A549 (cell line): ENCODE results near the gene C1orf141. TPM values are rescaled to one million over a fixed set of nuclear protein-coding genes. Genes with fewer than 3 reads are reported as not detected.

ENCODE experiments used
- ATAC-seq, 2 experiments: fragments of 200-7000 bp in 1 of 2; fragments of >200 bp in 1 of 2; cut with Nextera tagmentation in 1 of 2; cut with Tn5 transposase in 1 of 2; 3 replicates each; pipeline versions ENCODE4 v1.8.0 to v1.9.1; 2018 to 2020; ENCODE audit warnings: mild to moderate bottlenecking in 1 of 2, moderate library complexity in 1 of 2
- CTCF ChIA-PET: fragments of 300-600 bp; sonication (Branson Sonifier 250); formaldehyde crosslinking; extraction: SDS; loops from one replicate; lab custom pipeline; 2021; ENCODE audit warnings: antibody characterized with exemption, inconsistent platforms; lab: Yijun Ruan, JAX
- POLR2A ChIA-PET: fragments of 350-600 bp; formaldehyde crosslinking; extraction: SDS; loops from one replicate; lab custom pipeline; 2021; ENCODE audit warnings: antibody characterized with exemption, inconsistent platforms; lab: Yijun Ruan, JAX
- DNase-seq, 2 experiments: peaks; one replicate each; pipeline versions ENCODE4 v3.0.0 to v3.0.0-alpha.2; 2011 to 2016; ENCODE audit warnings: low read depth in 1 of 2, low spot score in 1 of 2
- FAIRE-seq: peaks from 2 replicates; lab custom pipeline; 2011; peaks lifted over from hg19 to GRCh38; lab: Jason Lieb, UNC
- H3K27ac ChIP-seq, 2 experiments: fragments of >200 bp; sonication (Bioruptor Twin); formaldehyde crosslinking; 3 replicates each; pipeline ENCODE4 v1.5.1; 2016 to 2017
- H3K4me1 ChIP-seq: fragments of >200 bp; sonication (Bioruptor Twin); formaldehyde crosslinking; 3 replicates; pipeline ENCODE4 v1.6.1; 2016
- H3K4me2 ChIP-seq: fragments of >200 bp; sonication (Bioruptor Twin); formaldehyde crosslinking; 3 replicates; pipeline ENCODE4 v1.6.1; 2016
- H3K4me3 ChIP-seq: fragments of >200 bp; sonication (Bioruptor Twin); formaldehyde crosslinking; 3 replicates; pipeline ENCODE4 v1.5.1; 2016
- H3K9me3 ChIP-seq: fragments of >200 bp; sonication (Bioruptor Twin); formaldehyde crosslinking; 3 replicates; pipeline ENCODE4 v1.6.1; 2016
- BCL3 ChIP-seq: fragments of >200 bp; sonication (Bioruptor Twin); formaldehyde crosslinking; IDR thresholded peaks from 3 replicates; pipeline ENCODE4 v1.6.1; 2016
- CEBPB ChIP-seq, 2 experiments: fragments of >200 bp in 1 of 2; sonication (Bioruptor Twin) in 1 of 2; formaldehyde crosslinking in 1 of 2; IDR thresholded peaks; 2 replicates each; pipeline ENCODE4 v1.6.1; 2012 to 2016
- CHD2 ChIP-seq: fragments of 150-350 bp; IDR thresholded peaks from 2 replicates; pipeline ENCODE4 v1.6.1; 2014; ENCODE audit warnings: low read length; ENCODE audit not compliant: partially characterized antibody
- EHMT2 ChIP-seq: fragments of 200-600 bp; sonication (generic); IDR thresholded peaks from 2 replicates; pipeline ENCODE4 v1.6.1; 2016; ENCODE audit warnings: antibody characterized with exemption, low read depth, mild to moderate bottlenecking, moderate library complexity
- EP300 ChIP-seq, 2 experiments: fragments of >200 bp; sonication (Bioruptor Twin); formaldehyde crosslinking; IDR thresholded peaks; 2 replicates in 1 of 2; 3 replicates in 1 of 2; pipeline ENCODE4 v1.6.1; 2016 to 2017
- FOXS1 ChIP-seq: fragments of 250-450 bp; sonication (Bioruptor Pico); IDR thresholded peaks from 2 replicates; pipeline ENCODE4 v1.5.0; 2020; ENCODE audit warnings: mild to moderate bottlenecking, moderate library complexity
- HDAC2 ChIP-seq: fragments of 200-600 bp; sonication (generic); IDR thresholded peaks from 2 replicates; pipeline ENCODE4 v1.6.1; 2016
- HOXA7 ChIP-seq: fragments of 250-450 bp; sonication (Bioruptor Pico); IDR thresholded peaks from 2 replicates; pipeline ENCODE4 v1.5.0; 2020; ENCODE audit warnings: mild to moderate bottlenecking, moderate library complexity
- HOXB5 ChIP-seq: fragments of 250-450 bp; sonication (Bioruptor Pico); IDR thresholded peaks from 2 replicates; pipeline ENCODE4 v1.5.0; 2020; ENCODE audit warnings: mild to moderate bottlenecking, moderate library complexity
- KDM1A ChIP-seq: fragments of 200-600 bp; sonication (generic); IDR thresholded peaks from 2 replicates; pipeline ENCODE4 v1.6.1; 2016; ENCODE audit warnings: low read depth, mild to moderate bottlenecking
- MAFK ChIP-seq: fragments of 450-650 bp; IDR thresholded peaks from 2 replicates; pipeline ENCODE4 v1.6.1; 2014; ENCODE audit not compliant: partially characterized antibody
- MAX ChIP-seq: IDR thresholded peaks from 2 replicates; pipeline ENCODE4 v1.6.1; 2012
- MAZ ChIP-seq: fragments of 150-350 bp; IDR thresholded peaks from 2 replicates; pipeline ENCODE4 v1.6.1; 2014; ENCODE audit warnings: antibody characterized with exemption, low read depth, low read length, borderline replicate concordance
- PHF8 ChIP-seq: fragments of 200-600 bp; sonication (generic); IDR thresholded peaks from 2 replicates; pipeline ENCODE4 v1.6.1; 2016; ENCODE audit warnings: low read depth, mild to moderate bottlenecking, antibody characterized with exemption, moderate library complexity, borderline replicate concordance
- POLR2AphosphoS2 ChIP-seq: conservative IDR thresholded peaks from 2 replicates; pipeline ENCODE4 v1.6.1; 2012; ENCODE audit warnings: low read length, improper control_type of control experiment, inconsistent platforms
- RAD21 ChIP-seq, 2 experiments: fragments of >200 bp in 1 of 2; sonication (Bioruptor Twin) in 1 of 2; formaldehyde crosslinking in 1 of 2; IDR thresholded peaks in 1 of 2; conservative IDR thresholded peaks in 1 of 2; 2 replicates in 1 of 2; 3 replicates in 1 of 2; pipeline ENCODE4 v1.6.1; 2012 to 2018; ENCODE audit warnings: inconsistent platforms in 1 of 2
- RCOR1 ChIP-seq: fragments of 150-350 bp; IDR thresholded peaks from 2 replicates; pipeline ENCODE4 v1.6.1; 2014; ENCODE audit warnings: antibody characterized with exemption, low read length, low read depth
- RFX5 ChIP-seq: fragments of 450-650 bp; IDR thresholded peaks from 2 replicates; pipeline ENCODE4 v1.7.1; 2014; ENCODE audit warnings: antibody characterized with exemption, mild to moderate bottlenecking, moderate library complexity
- SREBF2 ChIP-seq: fragments of 450-650 bp; IDR thresholded peaks from 2 replicates; pipeline ENCODE4 v1.6.1; 2014; ENCODE audit warnings: mild to moderate bottlenecking, moderate library complexity
- TFCP2L1 ChIP-seq: fragments of 250-450 bp; sonication (Bioruptor Pico); IDR thresholded peaks from 2 replicates; pipeline ENCODE4 v1.5.0; 2021; ENCODE audit warnings: mild to moderate bottlenecking
- TP53 ChIP-seq: fragments of 250-450 bp; sonication (Bioruptor Pico); IDR thresholded peaks from 2 replicates; pipeline ENCODE4 v1.5.0; 2021; ENCODE audit warnings: mild to moderate bottlenecking, moderate library complexity
- ZC3H11A ChIP-seq: fragments of 450-650 bp; IDR thresholded peaks from 2 replicates; pipeline ENCODE4 v1.6.1; 2014; ENCODE audit warnings: antibody characterized with exemption, mild to moderate bottlenecking
- ZFP36 ChIP-seq: fragments of 450-650 bp; IDR thresholded peaks from 2 replicates; pipeline ENCODE4 v1.6.1; 2014; ENCODE audit warnings: borderline replicate concordance; ENCODE audit not compliant: partially characterized antibody
- WGBS: methylation state at CpG from one replicate; pipeline ENCODE4 v1.1.6; 2017; ENCODE audit errors: missing lambda C conversion rate; 5-methylcytosine and 5-hydroxymethylcytosine counted together
- polyA plus RNA-seq, 4 experiments: library from polyadenylated mRNA; depleted of rRNA in 3 of 4; stranded (reverse); fragments of >200 nt; fragmentation: RNase III in 1 of 4; extraction: RNeasy Plus Mini Kit Qiagen cat#74134 plus additional on column Dnase treatment in 1 of 4; gene quantifications; 2 replicates in 3 of 4; 3 replicates in 1 of 4; pipeline ENCODE4 v1.2.3, GENCODE V29; 2011 to 2017
- TF ChIP-seq, protein P1 (sequence below): fragments of 150-350 bp; IDR thresholded peaks from 2 replicates; pipeline ENCODE4 v1.6.1; 2014; ENCODE audit warnings: low read depth, mild to moderate bottlenecking, low read length
- TF ChIP-seq, protein P2 (sequence below): fragments of >200 bp; sonication (Bioruptor Twin); formaldehyde crosslinking; IDR thresholded peaks from 3 replicates; pipeline ENCODE4 v1.5.1; 2016

Gene C1orf141
- polyA plus RNA-seq, 2 of the 4 experiments (the other 2 are of a cell fraction): not detected

DNA sequence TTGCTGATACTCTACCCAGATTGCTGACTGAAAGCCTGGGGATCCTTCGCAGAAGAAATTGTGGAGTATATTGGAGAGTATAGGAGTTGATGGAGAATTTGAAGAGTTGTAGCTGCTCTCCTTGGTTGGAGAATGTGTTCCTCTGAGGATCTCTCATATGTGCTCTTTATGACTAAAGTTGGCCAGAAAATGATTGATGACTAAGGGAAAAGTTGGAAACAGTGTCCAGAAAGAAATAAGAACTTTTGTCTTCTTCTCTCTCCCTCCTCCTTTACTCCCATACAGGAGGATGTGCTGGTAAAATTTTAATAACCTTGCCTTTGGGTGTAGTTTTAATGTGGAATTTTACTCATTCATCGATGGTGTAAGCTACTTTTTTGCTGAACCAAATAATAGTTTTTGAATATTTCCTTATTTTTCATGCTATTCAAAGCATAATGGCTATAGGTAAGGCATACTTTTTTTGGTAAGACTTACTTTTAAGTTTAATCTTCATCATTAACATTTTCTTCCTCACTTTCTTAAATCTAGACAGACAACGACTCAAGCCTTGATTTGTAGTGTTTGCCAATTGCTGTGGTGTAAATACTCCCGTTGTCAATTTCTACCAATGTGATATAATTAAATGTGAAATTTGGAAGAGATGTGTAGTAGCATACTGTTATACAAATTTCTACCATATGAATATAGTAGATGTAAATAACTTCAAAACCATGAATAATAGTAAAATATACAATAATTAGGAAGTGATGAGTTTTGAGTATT lies 13.7 kb downstream of the C1orf141 start:
- no peaks in the 10 kb centered on the region for H3K4me1 ChIP-seq
- ChIA-PET POLR2A (no interaction called here), CTCF (interaction anchor here (0.7 kb wide), 1 partner anchor 13 kb away, joined by 3 read pairs; the partner anchor contains the start of gene C1orf141)
- TF ChIP-seq POLR2AphosphoS2 (no peak), CHD2 (no peak), KDM1A (no peak), MAFK (no peak), PHF8 (no peak)
- H3K4me2 ChIP-seq: no peak overlapping the region
- H3K9me3 ChIP-seq: no peaks in the 10 kb centered on the region
- DNase-seq (no peak), FAIRE-seq (no peak), ATAC-seq (no peak)
- H3K27ac ChIP-seq: no peak overlapping the region
- no peak overlapping the region for H3K4me3 ChIP-seq
- 32% methylated on average over 4 of the region's 4 CpGs for WGBS

DNA sequence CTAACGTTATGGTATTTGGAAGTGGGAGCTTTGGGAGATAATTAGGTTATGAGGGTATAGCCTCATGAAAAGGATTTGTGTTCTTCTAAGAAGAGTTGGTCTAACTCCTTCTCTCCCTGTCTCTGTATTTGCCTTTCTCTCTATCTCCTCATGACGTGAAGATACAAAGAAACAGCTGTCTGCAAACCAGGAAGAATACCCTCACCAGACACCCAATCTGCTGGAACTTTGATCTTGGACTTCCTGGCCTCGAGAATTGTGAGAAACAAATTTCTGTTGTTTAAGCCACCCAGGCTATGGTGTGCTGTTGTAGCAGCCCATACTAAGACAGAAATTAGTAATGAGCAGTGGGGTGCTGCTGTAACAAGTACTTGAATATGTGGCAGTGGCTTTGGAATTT lies 16.1 kb downstream of the C1orf141 start:
- no peak for FAIRE-seq
- H3K4me1 ChIP-seq: no peaks in the 10 kb centered on the region
- no peak overlapping the region for H3K27ac ChIP-seq
- no peak for DNase-seq
- no peak overlapping the region for H3K4me2 ChIP-seq
- no peaks in the 10 kb centered on the region for H3K9me3 ChIP-seq
- TF ChIP-seq HOXA7 (CRISPR knock-in tag) (no peak), BCL3 (no peak), HDAC2 (no peak), MAZ (no peak), MAFK (no peak)
- ChIA-PET POLR2A (no interaction called here), CTCF (no interaction called here)
- WGBS: 21% methylated on average over 3 of the region's 3 CpGs
- no peak overlapping the region for H3K4me3 ChIP-seq
- no peak for ATAC-seq

GRCh38 chr1:67118191-67118590 lies 16.6 kb downstream of the C1orf141 start:
- Histone ChIP-seq H3K9me3 (no peaks in the 10 kb centered on the region), H3K27ac (no peak overlapping the region), H3K4me3 (no peak overlapping the region), H3K4me1 (no peaks in the 10 kb centered on the region), H3K4me2 (no peak overlapping the region)
- no peak for FAIRE-seq
- no peak for ATAC-seq
- POLR2A ChIA-PET: no interaction called here
- DNase-seq: no peak
- CTCF ChIA-PET: no interaction called here
- no peak for TF ChIP-seq CHD2
- no peak for TF ChIP-seq EHMT2
- TF ChIP-seq SREBF2: no peak
- TF ChIP-seq TFCP2L1: no peak
- TF ChIP-seq MAX: no peak
- TF ChIP-seq RAD21 (conservative IDR thresholded peaks at IDR 0.05 in 1 of 2, IDR thresholded peaks at IDR 0.05 in 1 of 2): no peak
- no peak for TF ChIP-seq PHF8
- TF ChIP-seq, protein P1, sequence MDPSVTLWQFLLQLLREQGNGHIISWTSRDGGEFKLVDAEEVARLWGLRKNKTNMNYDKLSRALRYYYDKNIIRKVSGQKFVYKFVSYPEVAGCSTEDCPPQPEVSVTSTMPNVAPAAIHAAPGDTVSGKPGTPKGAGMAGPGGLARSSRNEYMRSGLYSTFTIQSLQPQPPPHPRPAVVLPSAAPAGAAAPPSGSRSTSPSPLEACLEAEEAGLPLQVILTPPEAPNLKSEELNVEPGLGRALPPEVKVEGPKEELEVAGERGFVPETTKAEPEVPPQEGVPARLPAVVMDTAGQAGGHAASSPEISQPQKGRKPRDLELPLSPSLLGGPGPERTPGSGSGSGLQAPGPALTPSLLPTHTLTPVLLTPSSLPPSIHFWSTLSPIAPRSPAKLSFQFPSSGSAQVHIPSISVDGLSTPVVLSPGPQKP: no peak

DNA sequence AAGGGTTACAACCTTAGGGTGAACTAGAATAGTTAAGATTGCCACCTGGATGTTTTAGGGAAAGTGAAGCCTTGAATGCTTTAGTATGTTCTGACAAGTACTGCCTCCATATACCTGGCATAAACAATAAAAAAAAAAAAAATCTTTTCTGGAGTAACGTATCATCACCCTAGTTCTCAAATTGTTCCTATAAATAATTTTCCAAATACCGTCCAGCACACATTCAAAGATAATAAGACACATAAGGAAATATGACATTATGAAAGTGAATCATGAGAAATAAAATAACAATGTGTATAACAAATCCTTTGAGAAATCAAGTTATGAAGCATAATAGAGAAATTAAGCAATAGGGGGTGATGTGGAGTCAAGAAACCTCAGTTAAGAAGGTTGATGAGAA lies 20.6 kb downstream of the C1orf141 start:
- FAIRE-seq (no peak), ATAC-seq (no peak), DNase-seq (no peak)
- 38% methylated on average over 2 of the region's 2 CpGs for WGBS
- no peak overlapping the region for H3K4me3 ChIP-seq
- no peak overlapping the region for H3K27ac ChIP-seq
- TF ChIP-seq HOXA7 (CRISPR knock-in tag): no peak
- TF ChIP-seq EP300 (IDR thresholded peaks at IDR 0.05): no peak
- no peak for TF ChIP-seq TP53 (CRISPR knock-in tag)
- TF ChIP-seq HOXB5 (CRISPR knock-in tag): no peak
- no peak for TF ChIP-seq CEBPB (IDR thresholded peaks at IDR 0.05)
- TF ChIP-seq FOXS1 (CRISPR knock-in tag): no peak
- TF ChIP-seq RFX5: no peak
- TF ChIP-seq EHMT2: no peak
- no peak for TF ChIP-seq RCOR1
- TF ChIP-seq MAZ: no peak
- TF ChIP-seq, protein P2, sequence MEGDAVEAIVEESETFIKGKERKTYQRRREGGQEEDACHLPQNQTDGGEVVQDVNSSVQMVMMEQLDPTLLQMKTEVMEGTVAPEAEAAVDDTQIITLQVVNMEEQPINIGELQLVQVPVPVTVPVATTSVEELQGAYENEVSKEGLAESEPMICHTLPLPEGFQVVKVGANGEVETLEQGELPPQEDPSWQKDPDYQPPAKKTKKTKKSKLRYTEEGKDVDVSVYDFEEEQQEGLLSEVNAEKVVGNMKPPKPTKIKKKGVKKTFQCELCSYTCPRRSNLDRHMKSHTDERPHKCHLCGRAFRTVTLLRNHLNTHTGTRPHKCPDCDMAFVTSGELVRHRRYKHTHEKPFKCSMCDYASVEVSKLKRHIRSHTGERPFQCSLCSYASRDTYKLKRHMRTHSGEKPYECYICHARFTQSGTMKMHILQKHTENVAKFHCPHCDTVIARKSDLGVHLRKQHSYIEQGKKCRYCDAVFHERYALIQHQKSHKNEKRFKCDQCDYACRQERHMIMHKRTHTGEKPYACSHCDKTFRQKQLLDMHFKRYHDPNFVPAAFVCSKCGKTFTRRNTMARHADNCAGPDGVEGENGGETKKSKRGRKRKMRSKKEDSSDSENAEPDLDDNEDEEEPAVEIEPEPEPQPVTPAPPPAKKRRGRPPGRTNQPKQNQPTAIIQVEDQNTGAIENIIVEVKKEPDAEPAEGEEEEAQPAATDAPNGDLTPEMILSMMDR: no peak
- no peak for TF ChIP-seq ZFP36
- TF ChIP-seq ZC3H11A: no peak
- H3K9me3 ChIP-seq: no peaks in the 10 kb centered on the region
- CTCF ChIA-PET: interaction anchor here (0.5 kb wide), 1 partner anchor 90 kb away, joined by 3 read pairs; no protein-coding TSS in a partner anchor
- H3K4me1 ChIP-seq: no peaks in the 10 kb centered on the region
- POLR2A ChIA-PET: no interaction called here
- H3K4me2 ChIP-seq: no peak overlapping the region
